NB4 (cell line): Measurements from ENCODE around the gene UHRF1.
A peak's percentile ranks its signal among the peaks of the same experiment; 100 is the strongest.

ENCODE experiments used
- DNase-seq: peaks from one replicate; pipeline ENCODE4 v3.0.0; 2010; ENCODE audit warnings: low read depth
- H3K4me3 ChIP-seq: one replicate; pipeline ENCODE4 v1.5.1; 2011; ENCODE audit warnings: mild to moderate bottlenecking, low read depth, low read length, moderate library complexity
- MYC ChIP-seq: IDR thresholded peaks from 2 replicates; pipeline ENCODE4 v1.6.1; 2011; ENCODE audit warnings: low read depth, low read length
- POLR2A ChIP-seq: IDR thresholded peaks from 2 replicates; pipeline ENCODE4 v1.6.1; 2011; ENCODE audit warnings: mild to moderate bottlenecking; ENCODE audit not compliant: insufficient read length; ENCODE audit errors: extremely low read depth
- TF ChIP-seq, protein P1 (sequence below): IDR thresholded peaks from one replicate; pipeline ENCODE4 v1.5.1; 2012; ENCODE audit warnings: low read depth, low read length
- TF ChIP-seq, protein P2 (sequence below): IDR thresholded peaks from 2 replicates; pipeline ENCODE4 v1.6.1; 2011; ENCODE audit warnings: low read depth, low read length

The UHRF1 gene

DNA sequence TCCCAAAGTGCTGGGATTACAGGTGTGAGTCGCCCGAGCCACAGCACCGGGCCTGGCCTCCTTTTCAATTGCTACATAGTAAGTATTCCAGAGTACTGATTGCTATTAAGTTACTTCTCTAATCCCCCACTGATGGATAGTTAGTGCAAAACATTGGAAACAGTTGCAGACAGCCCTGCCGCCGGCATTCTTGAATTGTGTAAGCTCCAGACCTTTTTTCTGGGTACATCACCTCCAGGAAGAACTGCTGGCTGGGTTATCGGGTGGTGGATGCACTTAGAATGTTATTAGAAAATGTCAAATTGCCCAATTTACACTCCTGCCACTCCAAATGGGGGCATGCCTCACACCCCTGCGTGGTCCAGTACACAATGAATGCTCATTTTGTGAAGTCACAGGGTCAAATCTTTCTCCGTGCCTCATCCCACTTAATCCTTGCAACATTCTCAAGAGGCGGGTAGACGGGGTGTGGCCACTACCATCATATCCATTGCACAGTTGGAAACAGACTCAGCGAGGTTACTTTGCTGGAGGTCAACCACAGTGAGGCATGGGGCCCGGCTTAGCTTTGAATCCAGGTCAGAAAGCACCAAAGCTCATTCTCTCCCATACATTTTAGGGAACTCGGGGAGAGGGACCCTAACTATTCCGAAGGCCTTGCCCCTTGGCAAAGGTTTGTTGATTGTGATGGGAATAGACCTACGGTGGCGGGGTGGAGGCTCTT is 58.6 kb downstream of the UHRF1 start:
- TF ChIP-seq POLR2A: no peak
- DNase-seq: peak; percentile 57
- peak overlapping the region; percentile 53 for H3K4me3 ChIP-seq

DNA sequence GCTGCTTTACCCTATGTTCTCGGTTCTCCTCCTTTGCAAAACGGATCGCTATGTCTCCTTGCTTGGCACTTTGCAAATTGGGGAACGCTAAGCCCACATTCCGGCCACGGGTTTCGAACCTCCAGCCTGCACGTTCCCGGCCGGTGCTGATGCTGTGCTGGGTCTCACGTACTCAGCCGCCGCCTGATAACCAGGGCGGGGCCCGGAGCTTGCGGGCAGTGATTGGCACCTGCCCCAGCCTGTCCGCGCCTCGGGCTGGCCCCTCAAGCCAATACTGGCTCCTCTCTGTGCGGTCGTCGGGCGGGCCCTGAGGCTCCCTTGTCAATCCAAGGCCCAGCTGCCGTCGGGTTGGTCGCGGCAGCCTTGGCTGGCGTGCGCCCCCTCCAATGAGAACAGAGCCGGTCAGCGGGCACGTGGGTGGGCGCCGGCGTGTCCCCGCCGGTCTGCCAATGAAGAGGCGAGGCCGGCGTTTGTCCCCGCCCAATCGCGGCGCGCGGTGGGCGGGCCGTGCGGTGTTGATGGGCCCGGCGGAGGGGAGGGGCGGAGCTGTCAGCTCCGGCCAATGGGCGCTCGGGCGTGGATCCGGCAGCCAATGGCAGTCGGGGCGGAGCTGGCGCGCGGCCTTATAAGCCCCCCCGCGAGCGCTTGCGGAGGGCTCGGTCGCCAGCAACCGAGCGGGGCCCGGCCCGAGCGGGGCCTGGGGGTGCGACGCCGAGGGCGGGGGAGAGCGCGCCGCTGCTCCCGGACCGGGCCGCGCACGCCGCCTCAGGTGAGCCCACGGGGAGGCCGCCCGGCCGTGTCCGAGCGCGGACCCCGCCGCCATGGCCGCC is 59.4 kb downstream of the UHRF1 start, which contains the start of gene KDM4B:
Gene KDM4B (plus strand): TSS at position 652 of the 830 bp plus-strand sequence. CDS start 63,778 bp downstream, outside the sequence.
- TF ChIP-seq, protein P1, sequence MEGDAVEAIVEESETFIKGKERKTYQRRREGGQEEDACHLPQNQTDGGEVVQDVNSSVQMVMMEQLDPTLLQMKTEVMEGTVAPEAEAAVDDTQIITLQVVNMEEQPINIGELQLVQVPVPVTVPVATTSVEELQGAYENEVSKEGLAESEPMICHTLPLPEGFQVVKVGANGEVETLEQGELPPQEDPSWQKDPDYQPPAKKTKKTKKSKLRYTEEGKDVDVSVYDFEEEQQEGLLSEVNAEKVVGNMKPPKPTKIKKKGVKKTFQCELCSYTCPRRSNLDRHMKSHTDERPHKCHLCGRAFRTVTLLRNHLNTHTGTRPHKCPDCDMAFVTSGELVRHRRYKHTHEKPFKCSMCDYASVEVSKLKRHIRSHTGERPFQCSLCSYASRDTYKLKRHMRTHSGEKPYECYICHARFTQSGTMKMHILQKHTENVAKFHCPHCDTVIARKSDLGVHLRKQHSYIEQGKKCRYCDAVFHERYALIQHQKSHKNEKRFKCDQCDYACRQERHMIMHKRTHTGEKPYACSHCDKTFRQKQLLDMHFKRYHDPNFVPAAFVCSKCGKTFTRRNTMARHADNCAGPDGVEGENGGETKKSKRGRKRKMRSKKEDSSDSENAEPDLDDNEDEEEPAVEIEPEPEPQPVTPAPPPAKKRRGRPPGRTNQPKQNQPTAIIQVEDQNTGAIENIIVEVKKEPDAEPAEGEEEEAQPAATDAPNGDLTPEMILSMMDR: no peak
- TF ChIP-seq MYC (peak; percentile 39; the same call in 1 of the 2 replicates), POLR2A (peak; percentile 70)
- TF ChIP-seq, protein P2, sequence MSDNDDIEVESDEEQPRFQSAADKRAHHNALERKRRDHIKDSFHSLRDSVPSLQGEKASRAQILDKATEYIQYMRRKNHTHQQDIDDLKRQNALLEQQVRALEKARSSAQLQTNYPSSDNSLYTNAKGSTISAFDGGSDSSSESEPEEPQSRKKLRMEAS: peak; percentile 89
- H3K4me3 ChIP-seq: peak within 1 kb of the TSS; percentile 64
- peak; percentile 97 for DNase-seq

DNA sequence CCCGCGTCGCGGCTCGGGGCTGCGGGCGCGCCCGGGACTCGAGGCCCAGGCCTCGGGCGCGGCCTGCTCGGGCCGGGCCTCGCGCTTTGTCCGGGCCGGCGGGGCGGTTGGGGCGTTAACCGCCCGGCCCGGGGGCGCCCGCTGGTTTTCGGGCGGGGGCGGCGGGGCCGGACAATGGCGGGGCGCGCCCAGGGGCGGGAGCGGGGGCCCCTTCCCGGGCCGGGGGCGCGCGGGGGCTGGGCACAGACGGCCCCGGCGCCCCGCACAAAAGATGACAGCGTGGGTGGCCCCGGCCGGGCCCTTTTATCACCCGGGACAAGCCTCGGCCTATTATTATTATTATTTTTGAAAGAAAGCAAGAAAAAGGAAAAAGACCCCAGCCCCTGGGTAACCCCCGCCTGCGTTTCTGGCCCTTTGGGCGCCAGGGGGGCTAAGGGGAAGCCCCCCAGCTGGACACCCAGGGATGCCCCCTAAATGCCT is 60.0 kb downstream of the UHRF1 start:
- no peak for DNase-seq
- peak overlapping the region; percentile 64 for H3K4me3 ChIP-seq
- TF ChIP-seq POLR2A (no peak), MYC (no peak)
- TF ChIP-seq, protein P2: no peak
- TF ChIP-seq, protein P1: no peak

DNA sequence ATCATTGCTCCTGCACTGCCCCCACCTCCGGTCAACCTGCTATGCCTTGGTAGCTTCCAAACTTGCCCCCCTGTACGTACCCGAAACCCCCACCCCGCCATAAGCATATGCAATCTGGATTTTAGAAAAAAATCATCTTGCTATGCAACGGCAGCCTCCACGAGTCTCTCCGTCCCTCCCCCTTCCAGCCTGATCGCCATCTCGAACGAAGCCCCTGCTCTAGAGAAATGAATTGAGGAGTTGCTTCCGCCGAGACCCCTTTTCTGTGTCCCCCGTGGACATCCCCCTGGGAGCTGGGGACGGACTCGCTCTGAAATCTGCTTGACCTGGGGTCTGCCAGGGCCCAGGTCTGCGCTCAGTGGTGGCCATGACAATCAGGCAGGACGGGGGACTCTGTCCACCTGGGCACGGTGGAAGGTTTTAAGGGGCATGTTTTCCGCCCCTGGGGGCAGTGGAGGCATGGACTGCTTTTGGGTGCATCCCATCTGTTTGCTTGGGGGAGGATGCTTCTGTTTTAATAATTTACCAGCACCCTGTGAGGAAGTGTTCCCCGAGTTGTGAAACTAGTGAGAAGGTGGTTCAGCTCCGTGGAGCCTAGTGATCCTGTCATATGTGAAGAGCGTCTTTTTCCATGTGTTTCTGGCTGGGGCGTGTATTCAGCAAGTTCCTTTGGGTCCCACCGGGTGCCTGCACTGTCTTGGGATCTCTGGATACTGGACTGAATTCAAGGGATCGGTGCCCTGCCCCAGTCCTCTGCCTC is 60.7 kb downstream of the UHRF1 start:
- TF ChIP-seq, protein P2: no peak
- TF ChIP-seq, protein P1: no peak
- no peak for TF ChIP-seq POLR2A
- no peak for TF ChIP-seq MYC
- peak overlapping the region; percentile 64 for H3K4me3 ChIP-seq
- DNase-seq: peak; percentile 59

DNA sequence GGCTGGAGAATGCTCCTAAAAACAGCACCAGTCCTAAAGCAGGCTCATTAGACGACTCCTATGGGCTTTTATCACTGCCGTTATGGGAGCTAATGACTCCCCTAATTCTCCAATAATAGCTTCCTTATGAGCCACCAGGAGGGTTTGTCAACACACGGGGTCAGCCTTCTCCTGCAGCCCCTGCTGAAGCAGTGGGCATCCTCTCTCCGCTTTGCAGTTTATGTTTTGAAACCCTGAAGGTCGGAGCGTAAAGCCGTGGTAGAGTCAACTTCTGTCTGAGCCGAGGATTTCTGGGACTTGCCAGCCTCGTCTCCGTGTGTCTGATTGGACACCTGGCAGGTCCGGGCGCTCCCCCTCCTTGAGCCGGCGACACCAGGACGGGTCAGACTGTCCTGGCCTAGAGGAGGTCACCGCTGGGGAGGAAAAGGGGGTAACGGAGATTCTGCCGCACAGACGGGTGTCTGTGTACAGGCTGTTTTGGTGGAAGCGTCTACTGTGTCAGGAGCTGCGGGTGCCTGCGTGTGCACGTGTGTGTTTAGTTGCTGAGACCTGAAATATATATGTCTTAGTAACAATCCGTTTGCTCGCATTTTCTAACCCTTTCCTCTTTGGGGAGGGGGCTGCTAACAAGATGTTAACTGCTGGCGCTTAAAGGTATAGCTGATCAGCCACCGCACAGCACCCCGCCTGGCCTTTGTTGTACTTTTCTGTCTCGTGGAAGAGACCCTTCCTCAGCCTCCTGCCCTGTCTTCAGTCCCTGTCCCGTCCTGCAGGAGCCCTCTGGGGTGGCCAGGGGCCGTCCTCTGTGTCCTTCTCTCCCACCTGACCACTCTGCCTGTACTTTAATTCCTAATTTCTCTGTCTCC is 61.5 kb downstream of the UHRF1 start:
- DNase-seq: no peak
- H3K4me3 ChIP-seq: peak overlapping the region; percentile 64
- TF ChIP-seq, protein P1: no peak
